ENCODE data around the gene STK17A.
"Not testable (repeated sequence)": the region's sequence is repeated elsewhere in the genome, so short reads cannot be mapped to it uniquely, and the experiment has no call there.

The STK17A gene

DNA sequence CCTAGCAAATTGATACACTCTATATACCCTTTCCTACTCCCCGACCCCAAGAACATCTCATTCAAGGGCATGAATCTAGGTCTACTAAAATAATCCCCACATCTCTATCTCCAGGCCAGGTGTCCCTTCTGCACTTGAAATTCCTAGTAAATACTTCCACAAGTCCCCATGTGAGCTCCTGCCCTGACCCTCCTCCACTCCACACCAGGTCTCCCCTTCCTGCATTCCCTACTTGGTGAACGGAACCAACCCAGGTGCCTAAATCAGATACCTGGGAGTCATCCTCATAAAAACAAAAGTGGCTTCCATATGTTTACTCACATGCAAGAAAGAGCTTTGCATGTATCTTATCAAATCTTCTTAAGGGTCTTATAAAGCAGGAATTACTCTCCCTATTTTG is 77.2 kb downstream of the STK17A start:
- no peak for DNase-seq

DNA sequence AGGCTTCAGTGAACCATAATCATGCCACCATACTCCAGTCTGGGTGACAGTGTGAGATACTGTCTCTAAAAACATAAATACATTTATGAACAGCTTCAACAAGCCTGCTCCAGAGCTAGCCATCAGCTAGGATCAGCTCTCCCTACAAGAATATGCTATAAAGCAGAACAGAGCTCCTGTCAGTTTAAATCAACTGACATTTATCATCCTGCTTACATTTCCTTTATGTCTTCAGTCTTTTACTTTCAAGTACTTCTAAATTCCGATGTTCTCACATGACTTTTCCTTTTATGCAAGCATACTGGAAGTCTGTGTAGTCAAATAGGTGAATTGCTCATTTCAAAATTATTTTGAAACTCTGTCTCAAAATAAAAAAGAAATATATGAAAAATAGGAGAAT is 81.8 kb downstream of the STK17A start:
- DNase-seq = no peak

DNA sequence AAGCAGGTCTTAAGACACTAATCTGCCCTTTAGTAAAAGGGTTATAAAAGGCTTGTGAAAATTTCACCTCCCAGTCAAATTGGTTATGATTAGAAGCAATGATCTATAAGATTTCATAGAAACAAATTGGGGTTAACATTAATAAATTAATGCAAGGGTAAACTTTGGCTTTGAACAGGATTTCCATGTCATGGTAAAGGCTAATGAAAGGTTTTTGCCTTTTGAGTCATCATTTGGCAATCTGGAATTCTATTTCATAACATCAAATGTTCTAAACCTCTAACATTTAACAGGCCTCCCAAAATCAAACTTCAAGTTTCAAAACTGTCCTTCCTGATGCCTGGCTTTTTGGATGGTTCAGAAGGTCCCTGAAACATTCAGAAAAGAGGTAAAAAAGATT is 84.0 kb downstream of the STK17A start:
- no peak for DNase-seq

DNA sequence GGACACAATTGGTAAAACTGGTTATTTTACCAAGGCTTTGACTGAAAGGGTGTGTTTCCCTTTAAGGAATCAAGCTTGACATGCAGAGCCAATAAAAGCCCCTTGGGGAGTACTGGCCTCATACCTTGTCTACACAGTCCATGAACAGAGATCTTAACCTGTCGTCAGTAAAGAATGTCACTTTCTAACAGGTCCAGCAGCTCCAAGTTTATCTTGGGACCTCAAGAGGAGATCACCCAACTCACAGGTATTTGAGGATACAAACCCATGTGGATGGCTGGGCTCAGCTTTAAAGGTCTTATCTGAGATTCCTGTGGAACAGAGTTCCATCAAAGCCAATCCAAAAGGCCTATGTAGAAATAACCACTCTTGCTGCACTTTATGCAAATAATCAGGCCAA is 85.1 kb downstream of the STK17A start:
- no peak for DNase-seq

DNA sequence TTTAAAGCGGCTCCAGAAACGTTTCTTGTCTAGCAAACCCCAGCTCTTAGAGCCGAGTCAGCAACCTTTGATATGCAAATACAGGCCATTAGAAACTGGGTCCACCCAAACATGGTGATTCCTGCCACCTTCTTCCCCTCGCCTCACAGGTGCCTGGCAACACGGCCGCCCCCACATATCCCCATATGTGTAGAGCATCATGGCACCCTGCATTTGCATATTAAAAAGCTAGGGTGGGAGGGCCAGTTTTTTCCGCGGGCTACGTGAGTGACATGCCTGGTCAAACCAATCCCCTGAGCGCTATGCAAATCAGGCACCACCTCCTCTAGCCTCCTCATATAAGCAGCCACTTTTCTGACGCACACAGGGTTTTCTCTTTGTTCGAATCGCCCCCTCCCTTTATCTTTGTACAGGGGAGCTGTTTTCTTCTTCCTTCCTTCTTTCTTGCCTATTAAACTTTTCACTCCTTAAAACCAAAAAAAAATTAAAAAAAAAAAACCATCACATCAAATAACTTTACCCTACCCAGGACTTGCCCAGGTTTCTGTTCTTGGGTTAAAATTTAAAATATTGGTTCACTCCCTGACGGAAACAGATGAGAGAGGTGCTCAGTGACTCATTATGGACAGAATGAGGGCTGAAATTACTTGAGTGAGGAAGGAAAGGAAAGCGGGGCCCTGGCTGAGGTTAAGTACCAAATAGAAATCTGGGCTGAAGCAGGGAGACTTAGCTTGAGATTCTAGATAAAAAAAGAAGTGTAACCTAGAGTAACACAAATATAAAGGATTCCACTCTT is 86.6 kb downstream of the STK17A start:
- DNase-seq = no peak

DNA sequence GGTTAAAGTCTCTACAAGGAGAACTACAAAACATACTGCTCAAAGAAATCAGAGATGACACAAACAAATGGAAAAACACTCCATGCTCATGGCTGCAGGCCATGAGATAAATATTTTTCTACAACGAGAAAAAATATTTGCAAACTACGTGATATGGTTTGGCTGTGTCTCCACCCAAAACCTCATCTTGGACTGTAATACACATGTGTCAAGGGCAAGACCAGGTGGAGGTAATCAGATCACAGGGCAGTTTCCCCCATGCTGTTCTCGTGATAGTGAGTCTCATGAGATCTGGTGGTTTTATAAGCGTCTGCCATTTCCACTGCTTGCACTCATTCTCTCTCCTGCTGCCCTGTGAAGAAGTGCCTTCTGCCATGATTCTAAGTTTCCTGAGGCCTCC is 88.6 kb downstream of the STK17A start:
- no peak for DNase-seq

DNA sequence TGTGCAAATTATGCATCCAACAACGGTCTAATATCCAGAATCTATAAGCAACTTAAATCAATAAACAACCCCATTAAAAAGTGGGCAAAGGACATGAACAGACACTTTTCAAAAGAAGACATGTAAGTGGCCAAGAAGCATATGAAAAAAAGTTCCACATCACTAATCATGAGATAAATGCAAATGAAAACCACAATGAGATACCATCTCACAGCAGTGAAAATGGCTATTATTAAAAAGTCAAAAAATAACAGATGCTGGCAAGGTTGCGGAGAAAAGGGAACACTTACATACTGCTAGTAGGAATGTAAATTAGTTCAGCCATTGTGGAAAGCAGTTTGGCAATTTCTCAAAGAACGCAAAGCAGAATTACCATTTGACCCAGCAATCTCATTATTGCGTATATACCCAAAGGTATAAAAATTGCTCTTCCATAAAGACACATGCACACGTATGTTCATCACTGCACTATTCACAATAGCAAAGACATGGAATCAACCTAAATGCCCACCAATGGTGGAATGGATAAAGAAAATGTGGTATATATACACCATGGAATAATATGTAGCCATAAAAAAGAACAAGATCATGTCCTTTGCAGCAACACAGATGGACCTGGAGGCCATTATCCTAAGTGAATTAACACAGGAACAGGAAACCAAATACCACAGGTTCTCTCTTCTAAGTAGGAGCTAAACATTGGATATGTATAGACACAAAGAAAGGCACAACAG is 90.5 kb downstream of the STK17A start:
- not testable (repeated sequence) for DNase-seq

DNA sequence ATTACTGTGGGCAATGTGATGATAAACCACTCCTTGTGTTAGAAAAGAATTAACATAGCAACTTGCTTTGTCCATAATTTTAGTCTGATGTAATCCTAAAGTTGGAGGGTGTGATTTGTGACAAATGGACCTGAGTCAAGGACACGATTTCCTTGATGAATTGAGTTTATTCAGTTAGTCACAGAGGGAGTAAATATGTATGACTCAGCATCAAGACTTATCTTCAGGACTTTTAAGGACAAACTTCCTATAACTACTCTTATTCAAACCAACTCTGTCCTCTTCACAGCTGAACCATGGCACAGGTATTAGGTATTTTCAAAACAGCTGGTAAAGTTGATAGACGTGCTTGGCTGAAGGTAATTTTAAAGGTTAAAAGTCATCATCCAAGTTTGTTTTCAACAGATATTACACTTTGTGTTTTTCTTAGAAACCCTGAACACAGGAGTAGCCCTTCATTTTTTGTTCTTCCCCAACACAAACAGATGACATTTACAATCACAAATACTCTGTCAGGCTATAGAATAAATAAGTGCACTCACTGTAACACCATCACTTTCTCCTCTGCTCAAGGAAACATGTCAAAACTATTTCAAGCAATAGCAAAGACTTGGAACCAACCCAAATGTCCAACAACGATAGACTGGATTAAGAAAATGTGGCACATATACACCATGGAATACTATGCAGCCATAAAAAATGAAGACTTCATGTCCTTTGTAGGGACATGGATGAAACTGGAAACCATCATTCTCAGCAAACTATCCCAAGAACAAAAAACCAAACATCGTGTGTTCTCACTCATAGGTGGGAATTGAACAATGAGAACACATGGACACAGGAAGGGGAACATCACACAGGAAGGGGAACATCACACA is 91.9 kb downstream of the STK17A start:
- DNase-seq = no peak
